HG03095 (cell line): ENCODE measurements around the gene ZBTB46.

Experiments used
- ATAC-seq: cut with Tn5 transposase; IDR thresholded peaks from one replicate; pipeline ENCODE4 v1.9.1; 2021; ENCODE audit warnings: moderate library complexity; ENCODE audit not compliant: unreplicated experiment

ZBTB46 gene

GRCh38 chr20:63697357-63697867 lies 133.7 kb downstream of the ZBTB46 start:
- no peak for ATAC-seq

- ATAC-seq: no peak
Measured at GRCh38 chr20:63696628-63697356, 134.3 kb downstream of the ZBTB46 start, which contains the start of gene TNFRSF6B. Gene TNFRSF6B (plus strand): TSS chr20:63696652. CDS start chr20:63696768, 116 bp downstream.

- no peak for ATAC-seq
Measured at GRCh38 chr20:63696306-63696627, 134.8 kb downstream of the ZBTB46 start.

- no peak for ATAC-seq
Measured at GRCh38 chr20:63695424-63696305, 135.4 kb downstream of the ZBTB46 start.

GRCh38 chr20:63694584-63695423 lies 136.3 kb downstream of the ZBTB46 start:
- no peak for ATAC-seq

- ATAC-seq: no peak
Measured at GRCh38 chr20:63693733-63694583, 137.1 kb downstream of the ZBTB46 start.
